OCI-LY1 (cell line): ENCODE measurements around the gene TIMM44.

Experiments used
- EZH2 ChIP-seq: fragments of 200-600 bp; sonication (generic), shearing (Covaris generic); IDR thresholded peaks from 2 replicates; pipeline ENCODE4 v1.8.0; 2017; ENCODE audit warnings: borderline replicate concordance, mixed run types, mild to moderate bottlenecking, antibody characterized with exemption, low read length, moderate library complexity, mixed read lengths
- TF ChIP-seq, protein P1 (sequence below): fragments of 200-600 bp; sonication (generic), shearing (Covaris generic); IDR thresholded peaks from 2 replicates; pipeline ENCODE4 v1.5.1; 2017; ENCODE audit warnings: mild to moderate bottlenecking, antibody characterized with exemption, low read length, moderate library complexity, mixed read lengths

DNA sequence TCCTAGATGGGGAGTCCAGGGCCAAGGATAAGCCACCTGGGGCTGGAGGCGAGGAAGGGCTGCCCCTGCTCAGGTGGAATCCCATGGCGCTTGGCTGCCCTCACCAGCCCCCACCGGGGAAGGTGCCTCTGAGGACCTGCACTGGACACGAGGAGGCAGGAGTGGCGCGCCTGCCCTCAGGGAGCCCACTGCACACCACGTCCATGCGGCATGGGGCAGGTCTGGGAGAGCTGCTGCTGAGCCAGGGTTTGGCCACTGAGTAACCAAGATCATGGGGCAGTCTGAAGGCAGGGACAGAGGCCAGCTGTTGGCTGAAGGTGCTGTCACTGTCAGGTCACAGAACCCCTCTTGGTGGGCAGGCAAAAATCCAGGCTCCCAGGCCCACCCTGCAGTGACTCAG is 36.1 kb upstream of the TIMM44 start:
- no peak for TF ChIP-seq EZH2
- TF ChIP-seq, protein P1, sequence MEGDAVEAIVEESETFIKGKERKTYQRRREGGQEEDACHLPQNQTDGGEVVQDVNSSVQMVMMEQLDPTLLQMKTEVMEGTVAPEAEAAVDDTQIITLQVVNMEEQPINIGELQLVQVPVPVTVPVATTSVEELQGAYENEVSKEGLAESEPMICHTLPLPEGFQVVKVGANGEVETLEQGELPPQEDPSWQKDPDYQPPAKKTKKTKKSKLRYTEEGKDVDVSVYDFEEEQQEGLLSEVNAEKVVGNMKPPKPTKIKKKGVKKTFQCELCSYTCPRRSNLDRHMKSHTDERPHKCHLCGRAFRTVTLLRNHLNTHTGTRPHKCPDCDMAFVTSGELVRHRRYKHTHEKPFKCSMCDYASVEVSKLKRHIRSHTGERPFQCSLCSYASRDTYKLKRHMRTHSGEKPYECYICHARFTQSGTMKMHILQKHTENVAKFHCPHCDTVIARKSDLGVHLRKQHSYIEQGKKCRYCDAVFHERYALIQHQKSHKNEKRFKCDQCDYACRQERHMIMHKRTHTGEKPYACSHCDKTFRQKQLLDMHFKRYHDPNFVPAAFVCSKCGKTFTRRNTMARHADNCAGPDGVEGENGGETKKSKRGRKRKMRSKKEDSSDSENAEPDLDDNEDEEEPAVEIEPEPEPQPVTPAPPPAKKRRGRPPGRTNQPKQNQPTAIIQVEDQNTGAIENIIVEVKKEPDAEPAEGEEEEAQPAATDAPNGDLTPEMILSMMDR: no peak
